ENCODE measurements around the gene UBE2U.

Gene UBE2U

GRCh38 chr1:64302971-64303370 lies 99.5 kb downstream of the UBE2U start:
- no peak for DNase-seq (ENCODE audit: extremely low read depth, low read depth)
- TF ChIP-seq, protein P1, sequence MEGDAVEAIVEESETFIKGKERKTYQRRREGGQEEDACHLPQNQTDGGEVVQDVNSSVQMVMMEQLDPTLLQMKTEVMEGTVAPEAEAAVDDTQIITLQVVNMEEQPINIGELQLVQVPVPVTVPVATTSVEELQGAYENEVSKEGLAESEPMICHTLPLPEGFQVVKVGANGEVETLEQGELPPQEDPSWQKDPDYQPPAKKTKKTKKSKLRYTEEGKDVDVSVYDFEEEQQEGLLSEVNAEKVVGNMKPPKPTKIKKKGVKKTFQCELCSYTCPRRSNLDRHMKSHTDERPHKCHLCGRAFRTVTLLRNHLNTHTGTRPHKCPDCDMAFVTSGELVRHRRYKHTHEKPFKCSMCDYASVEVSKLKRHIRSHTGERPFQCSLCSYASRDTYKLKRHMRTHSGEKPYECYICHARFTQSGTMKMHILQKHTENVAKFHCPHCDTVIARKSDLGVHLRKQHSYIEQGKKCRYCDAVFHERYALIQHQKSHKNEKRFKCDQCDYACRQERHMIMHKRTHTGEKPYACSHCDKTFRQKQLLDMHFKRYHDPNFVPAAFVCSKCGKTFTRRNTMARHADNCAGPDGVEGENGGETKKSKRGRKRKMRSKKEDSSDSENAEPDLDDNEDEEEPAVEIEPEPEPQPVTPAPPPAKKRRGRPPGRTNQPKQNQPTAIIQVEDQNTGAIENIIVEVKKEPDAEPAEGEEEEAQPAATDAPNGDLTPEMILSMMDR (IDR thresholded peaks at IDR 0.05; ENCODE audit: low read depth, low read length), result no peak

DNA sequence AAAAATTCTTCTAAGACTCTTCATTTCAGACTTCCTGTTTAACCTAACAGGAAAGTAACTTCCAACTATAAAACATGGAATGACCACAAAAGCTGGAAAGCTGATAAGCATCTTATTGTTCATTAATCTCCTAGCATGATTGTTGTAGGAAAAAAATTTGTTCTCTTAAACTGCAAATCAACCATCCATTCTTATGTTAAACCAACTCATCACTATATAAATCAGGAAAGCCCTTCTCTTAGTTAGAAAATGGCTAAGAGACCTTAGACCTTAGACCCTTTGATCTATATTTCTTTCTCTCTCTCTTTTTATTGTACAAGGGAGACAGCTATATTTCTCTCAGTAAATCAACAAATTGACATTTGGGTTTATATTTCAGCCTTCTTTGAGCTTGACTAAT lies 101.4 kb downstream of the UBE2U start:
- DNase-seq (ENCODE audit: extremely low read depth, low read depth), result no peak
- TF ChIP-seq, protein P1 (IDR thresholded peaks at IDR 0.05; ENCODE audit: low read depth, low read length), result no peak

- no peak for DNase-seq (ENCODE audit: extremely low read depth, low read depth)
Measured at GRCh38 chr1:64308866-64309265, 105.4 kb downstream of the UBE2U start.

GRCh38 chr1:64309431-64309831 lies 106.0 kb downstream of the UBE2U start:
- no peak for DNase-seq (ENCODE audit: extremely low read depth, low read depth)
- TF ChIP-seq, protein P1 (IDR thresholded peaks at IDR 0.05; ENCODE audit: low read depth, low read length), result no peak

More at GRCh38 chr1:64308866-64309265, 105.4 kb downstream of the UBE2U start:
- TF ChIP-seq, protein P1 (IDR thresholded peaks at IDR 0.05; ENCODE audit: low read depth, low read length), result no peak

GRCh38 chr1:64310760-64311159 lies 107.3 kb downstream of the UBE2U start:
- no peak for DNase-seq (ENCODE audit: extremely low read depth, low read depth)
- TF ChIP-seq, protein P1 (IDR thresholded peaks at IDR 0.05; ENCODE audit: low read depth, low read length), result no peak

DNA sequence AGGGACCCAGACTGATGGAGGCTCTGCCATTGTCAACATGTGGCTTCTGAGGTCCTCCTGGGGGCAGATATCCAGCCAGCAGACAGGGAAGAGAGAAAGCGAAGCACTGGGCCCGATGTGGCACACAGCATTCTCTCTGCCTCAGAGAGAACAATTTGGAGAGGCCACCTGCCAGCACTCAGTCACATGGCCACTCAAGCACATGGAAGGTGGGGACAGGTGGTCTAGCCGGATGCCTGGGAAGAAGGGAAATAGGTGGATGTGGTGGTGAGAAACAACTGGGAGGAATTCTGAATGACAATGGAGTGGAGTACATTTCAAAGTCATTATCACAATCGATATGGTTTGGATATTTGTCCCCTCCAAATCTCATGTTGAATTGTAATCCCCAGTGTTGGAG lies 109.0 kb downstream of the UBE2U start:
- TF ChIP-seq, protein P1 (IDR thresholded peaks at IDR 0.05; ENCODE audit: low read depth, low read length), result no peak
- DNase-seq (ENCODE audit: extremely low read depth, low read depth), result no peak

DNA sequence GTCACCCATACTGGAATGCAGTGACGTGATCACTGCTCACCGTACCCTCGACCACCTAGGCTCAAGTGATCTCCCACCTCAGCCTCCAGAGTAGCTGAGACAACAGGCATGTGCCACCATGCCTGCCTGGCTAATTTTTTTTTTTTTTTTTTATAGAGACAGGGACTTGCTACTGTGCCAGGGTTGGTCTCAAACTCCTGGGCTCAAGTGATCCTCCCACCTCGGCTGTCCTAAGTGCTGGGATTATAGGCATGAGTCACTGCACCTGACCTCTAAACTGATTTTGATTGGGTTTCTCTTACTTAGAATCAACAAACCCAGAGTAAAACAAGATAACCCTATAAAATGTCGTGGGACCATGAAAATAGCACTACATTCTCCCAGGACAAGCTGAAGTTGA lies 112.0 kb downstream of the UBE2U start:
- TF ChIP-seq, protein P1 (IDR thresholded peaks at IDR 0.05; ENCODE audit: low read depth, low read length), result no peak
- no peak for DNase-seq (ENCODE audit: extremely low read depth, low read depth)
